Activated T-helper 2 cell treated with anti-CD3 and anti-CD28 coated beads, Interferon-gamma antibody, Interleukin-2, Interleukin-4, amounts not matched to agents 10 μg/mL and 5 μg/mL and 100 μg/mL, durations not matched to agents 14 hours and 24 hours and 36 hours (primary cell): ENCODE results near the gene ZC3H18. TPM values are rescaled to one million over a fixed set of nuclear protein-coding genes. Genes with fewer than 3 reads are reported as not detected.

Source experiments
- DNase-seq: peaks from one replicate; pipeline ENCODE4 v3.0.0; 2021; ENCODE audit warnings: low spot score
- H3K27ac Mint-ChIP-seq: one replicate; pipeline ENCODE4 v1.8.0; 2021; ENCODE audit warnings: mixed read lengths
- H3K27me3 Mint-ChIP-seq: one replicate; pipeline ENCODE4 v1.8.0; 2021; ENCODE audit warnings: low read depth, mixed read lengths
- H3K36me3 Mint-ChIP-seq: one replicate; pipeline ENCODE4 v1.8.0; 2021; ENCODE audit warnings: low read depth, mixed read lengths
- H3K4me1 Mint-ChIP-seq: one replicate; pipeline ENCODE4 v1.8.0; 2021; ENCODE audit warnings: low read depth, mixed read lengths
- H3K4me3 Mint-ChIP-seq: one replicate; pipeline ENCODE4 v1.8.0; 2021; ENCODE audit warnings: low read depth, mild to moderate bottlenecking, moderate library complexity, mixed read lengths
- H3K9me3 Mint-ChIP-seq: one replicate; pipeline ENCODE4 v1.8.0; 2021; ENCODE audit warnings: mixed read lengths
- intact Hi-C: fragments of 100-400 bp; cut with micrococcal nuclease; formaldehyde crosslinking; loops from one replicate; pipeline ENCODE4 v1.15.1; 2023
- total RNA-seq: library from RNA; stranded (reverse); gene quantifications from 2 replicates; pipeline ENCODE4 v1.2.3, GENCODE V29; 2022

Gene ZC3H18
- 93.9 and 101 TPM in 2 replicates for total RNA-seq

- peak; percentile 94 for DNase-seq
- peaks cover 23% of the 10 kb centered on the region for H3K36me3 Mint-ChIP-seq
- H3K27ac Mint-ChIP-seq: peak within 1 kb of the TSS; percentile 87
- no peaks in the 10 kb centered on the region for H3K27me3 Mint-ChIP-seq
- H3K4me1 Mint-ChIP-seq: peaks cover 27% of the 10 kb centered on the region
- peak within 1 kb of the TSS; percentile 89 for H3K4me3 Mint-ChIP-seq
- intact Hi-C loops: loop anchor here (5.0 to 10.0 kb wide), 2 partner anchors 132 to 215 kb away; partner anchors contain the start of gene PIEZO1
- no peaks in the 10 kb centered on the region for H3K9me3 Mint-ChIP-seq
Measured at GRCh38 chr16:88569985-88570690, at the start of gene ZC3H18. TSS of gene ZC3H18 (plus strand) at chr16:88570403. CDS start at chr16:88577124, 6,721 bp downstream.

DNA sequence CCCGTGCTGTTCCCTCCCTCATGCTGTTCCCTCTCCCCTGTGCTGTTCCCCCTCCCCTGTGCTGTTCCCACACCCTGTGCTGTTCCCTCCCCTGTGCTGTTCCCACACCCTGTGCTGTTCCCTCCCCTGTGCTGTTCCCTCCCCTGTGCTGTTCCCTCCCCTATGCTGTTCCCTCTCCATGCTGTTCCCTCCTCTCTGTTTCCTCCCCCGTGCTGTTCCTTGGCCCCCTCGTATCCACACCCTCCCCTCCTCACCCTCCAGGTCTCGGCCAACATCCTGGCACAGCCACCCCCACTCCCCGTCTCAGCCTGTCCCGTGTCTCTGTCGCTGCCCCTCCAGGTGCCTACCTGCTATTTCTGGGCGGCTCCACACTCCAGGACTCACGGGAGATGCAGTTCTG is 48.5 kb upstream of the ZC3H18 start:
- peaks cover 3% of the 10 kb centered on the region for H3K36me3 Mint-ChIP-seq
- no peak overlapping the region for H3K27ac Mint-ChIP-seq
- peaks cover 17% of the 10 kb centered on the region for H3K9me3 Mint-ChIP-seq
- DNase-seq: no peak
- H3K4me3 Mint-ChIP-seq: no peak overlapping the region
- H3K27me3 Mint-ChIP-seq: no peaks in the 10 kb centered on the region
- intact Hi-C loops: no loop called here
- no peaks in the 10 kb centered on the region for H3K4me1 Mint-ChIP-seq

DNA sequence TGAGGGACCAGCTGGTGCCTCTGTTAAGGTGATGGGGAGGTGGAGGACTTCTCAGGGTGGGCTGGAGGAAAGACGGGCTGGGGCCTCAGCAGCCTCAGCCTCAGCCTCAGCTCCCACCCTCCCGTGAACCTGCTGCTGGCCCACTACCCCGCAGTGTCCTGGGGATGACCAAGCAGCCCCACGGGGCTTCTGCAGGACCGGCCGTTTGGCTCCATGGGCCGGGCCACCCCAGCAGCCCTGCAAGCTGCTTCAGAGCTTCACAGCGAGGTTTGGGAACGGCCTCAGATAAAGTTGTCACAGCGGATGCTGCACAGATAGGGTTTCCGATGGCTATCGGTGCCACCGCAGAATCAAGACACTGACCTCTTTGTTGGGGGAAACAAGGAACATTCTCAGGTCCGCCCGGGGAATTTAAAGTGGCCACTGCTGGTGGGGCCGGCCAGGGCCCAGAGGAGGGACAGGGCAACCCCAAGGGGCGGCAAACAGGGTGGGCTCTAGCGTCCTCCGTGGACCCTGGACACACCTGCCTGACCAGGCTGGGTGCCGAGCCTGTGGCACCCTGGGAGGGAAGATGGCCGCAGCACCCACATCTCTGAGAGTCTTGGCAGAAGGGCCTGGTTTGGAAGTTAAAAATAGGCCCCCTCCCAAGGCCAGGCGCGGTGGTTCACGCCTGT is 47.8 kb upstream of the ZC3H18 start:
- DNase-seq: no peak
- no peak overlapping the region for H3K4me3 Mint-ChIP-seq
- no peaks in the 10 kb centered on the region for H3K4me1 Mint-ChIP-seq
- H3K27me3 Mint-ChIP-seq: no peaks in the 10 kb centered on the region
- H3K36me3 Mint-ChIP-seq: peaks cover 3% of the 10 kb centered on the region
- peaks cover 17% of the 10 kb centered on the region for H3K9me3 Mint-ChIP-seq
- intact Hi-C loops: no loop called here
- no peak overlapping the region for H3K27ac Mint-ChIP-seq

- no peaks in the 10 kb centered on the region for H3K27me3 Mint-ChIP-seq
- H3K27ac Mint-ChIP-seq: no peak overlapping the region
Measured at GRCh38 chr16:88523309-88524161, 46.7 kb upstream of the ZC3H18 start.

DNA sequence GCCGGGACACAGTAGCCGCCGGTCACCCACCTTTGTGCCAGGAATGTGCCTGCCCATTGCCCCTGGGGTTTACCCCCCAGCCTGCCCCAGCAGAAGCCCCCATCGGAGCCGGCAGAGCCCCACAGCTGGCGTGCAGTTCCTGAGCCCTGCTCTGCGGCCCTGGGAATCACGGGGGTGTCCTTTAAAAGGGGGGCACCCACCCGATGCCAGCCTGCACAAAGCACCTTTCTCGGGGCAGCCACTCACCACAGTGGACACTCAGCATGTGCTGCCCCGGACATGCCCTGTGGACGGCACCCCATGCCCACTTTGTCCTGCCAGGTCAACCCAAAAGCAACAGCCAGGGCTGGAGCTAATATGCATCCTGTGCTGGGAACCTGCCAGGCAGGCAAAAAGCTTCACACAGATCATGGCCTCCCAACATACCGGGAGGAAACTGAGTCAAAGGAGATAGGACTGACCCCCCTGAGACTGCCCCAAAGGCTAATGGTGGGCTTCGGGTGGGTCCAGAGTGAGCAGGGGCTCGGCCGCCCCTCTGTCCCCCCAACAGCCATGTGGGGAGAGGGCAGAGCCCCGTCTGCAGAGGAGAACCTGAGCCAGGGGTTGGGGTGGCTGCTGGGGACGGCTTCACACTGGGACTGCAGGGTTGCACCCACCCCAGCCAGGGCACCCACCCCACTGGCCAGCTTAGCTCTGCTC is 45.8 kb upstream of the ZC3H18 start:
- Mint-ChIP-seq H3K9me3 (peaks cover 6% of the 10 kb centered on the region), H3K4me1 (no peaks in the 10 kb centered on the region), H3K36me3 (no peaks in the 10 kb centered on the region), H3K4me3 (no peak overlapping the region), H3K27me3 (no peaks in the 10 kb centered on the region), H3K27ac (no peak overlapping the region)
- intact Hi-C loops: no loop called here
- DNase-seq: no peak

More at GRCh38 chr16:88523309-88524161, 46.7 kb upstream of the ZC3H18 start:
- intact Hi-C loops: no loop called here
- H3K9me3 Mint-ChIP-seq: peaks cover 13% of the 10 kb centered on the region
- no peaks in the 10 kb centered on the region for H3K4me1 Mint-ChIP-seq
- DNase-seq: no peak
- H3K4me3 Mint-ChIP-seq: no peak overlapping the region
- H3K36me3 Mint-ChIP-seq: no peaks in the 10 kb centered on the region

DNA sequence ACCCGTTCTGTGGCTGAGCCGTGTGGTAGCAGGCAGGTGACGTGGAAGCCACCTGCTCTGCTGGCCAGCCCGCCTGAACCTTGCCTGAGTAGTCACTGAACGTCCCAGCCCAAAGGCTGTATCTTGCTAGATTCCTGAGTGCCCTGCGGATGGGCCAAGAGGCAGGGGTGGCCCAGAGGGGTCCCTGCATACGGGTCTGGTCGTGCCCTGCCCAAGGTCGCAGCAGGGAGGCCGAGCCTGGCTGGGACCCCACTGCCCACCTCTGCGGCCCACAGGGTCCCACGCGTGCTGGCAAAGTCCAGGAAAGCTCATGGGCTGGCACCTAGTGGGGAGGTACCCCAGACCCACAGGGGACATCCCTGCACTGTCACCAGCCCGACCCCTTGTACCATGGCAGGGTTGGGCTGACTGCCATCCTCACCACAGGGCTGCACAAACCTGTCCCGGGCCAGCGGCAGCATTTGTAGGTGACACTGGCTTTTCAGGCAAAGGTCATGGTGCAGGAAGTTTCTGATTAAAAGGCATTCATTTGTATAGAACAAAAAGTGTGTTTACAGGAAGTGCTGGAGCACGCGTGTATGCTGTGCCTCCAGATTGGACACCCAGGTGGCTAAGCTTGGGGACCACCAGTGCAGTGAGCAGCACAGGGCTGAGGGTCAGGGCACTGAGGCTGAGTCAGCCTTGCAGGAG is 45.1 kb upstream of the ZC3H18 start:
- Mint-ChIP-seq H3K4me3 (no peak overlapping the region), H3K27me3 (no peaks in the 10 kb centered on the region), H3K27ac (no peak overlapping the region), H3K4me1 (no peaks in the 10 kb centered on the region), H3K9me3 (peaks cover 2% of the 10 kb centered on the region), H3K36me3 (no peaks in the 10 kb centered on the region)
- intact Hi-C loops: no loop called here
- DNase-seq: no peak

DNA sequence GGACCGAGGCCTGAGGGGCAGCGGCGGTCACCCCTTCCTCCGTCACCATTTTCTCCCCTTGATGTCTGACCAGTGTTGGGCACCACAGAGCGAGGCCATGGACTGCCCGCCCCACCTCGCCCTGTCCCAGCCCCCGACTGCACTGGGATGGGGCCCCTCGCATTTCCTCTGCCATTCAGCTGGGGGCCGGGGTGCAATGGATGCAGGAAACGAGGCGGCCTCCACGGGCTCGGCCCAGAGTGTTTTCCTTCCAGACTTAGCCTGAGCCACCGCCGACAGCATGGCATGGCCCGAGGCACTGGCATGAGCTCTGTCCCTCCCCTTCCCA is 44.6 kb upstream of the ZC3H18 start:
- DNase-seq: no peak
- H3K4me1 Mint-ChIP-seq: no peaks in the 10 kb centered on the region
- intact Hi-C loops: no loop called here
- no peak overlapping the region for H3K27ac Mint-ChIP-seq
- no peaks in the 10 kb centered on the region for H3K9me3 Mint-ChIP-seq
- H3K36me3 Mint-ChIP-seq: no peaks in the 10 kb centered on the region
- H3K4me3 Mint-ChIP-seq: no peak overlapping the region
- H3K27me3 Mint-ChIP-seq: no peaks in the 10 kb centered on the region

DNA sequence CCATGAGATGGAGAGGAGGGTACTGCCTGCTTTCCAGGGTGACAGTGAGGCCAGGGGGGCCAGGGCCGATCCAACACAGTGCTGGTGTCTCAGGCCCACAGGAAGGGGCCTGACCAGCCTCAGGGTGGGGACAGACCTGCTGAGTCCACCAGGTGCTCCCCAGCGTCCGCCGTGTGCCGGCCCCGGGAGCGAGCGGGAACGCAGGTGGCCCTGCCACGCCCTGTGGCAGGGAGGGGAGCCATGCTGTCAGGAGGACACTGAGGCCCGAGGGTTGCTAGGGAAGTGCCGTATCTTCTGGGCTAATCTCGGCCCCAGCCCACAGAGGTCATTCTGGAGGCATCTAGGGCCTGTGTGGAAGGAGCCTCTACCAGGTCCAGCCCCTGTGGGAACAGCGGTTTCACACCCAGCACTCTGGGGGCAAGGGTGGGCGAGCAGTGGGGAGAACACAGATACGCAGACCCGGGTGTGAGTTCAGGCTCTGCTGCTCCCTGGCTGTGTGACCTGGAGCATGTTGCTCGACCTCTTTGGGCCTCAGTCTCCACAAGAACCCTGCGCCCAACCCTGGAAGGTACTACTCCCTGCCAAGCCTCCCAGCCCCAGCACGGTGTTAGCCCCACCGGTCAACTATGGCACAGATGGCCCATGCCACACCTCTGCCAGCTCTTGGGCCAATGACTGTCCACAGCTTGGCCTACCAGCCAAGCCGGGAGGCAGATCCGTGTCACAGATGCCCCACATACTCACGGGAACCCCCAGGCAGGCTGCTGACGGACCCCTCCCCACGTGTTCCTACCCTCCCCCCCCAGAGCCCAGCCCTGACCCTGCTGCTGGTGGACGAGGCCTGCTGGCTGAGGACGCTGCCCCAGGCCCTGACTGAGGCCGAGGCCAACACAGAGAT is 43.9 kb upstream of the ZC3H18 start:
- H3K27me3 Mint-ChIP-seq: no peaks in the 10 kb centered on the region
- no peaks in the 10 kb centered on the region for H3K4me1 Mint-ChIP-seq
- intact Hi-C loops: no loop called here
- H3K36me3 Mint-ChIP-seq: no peaks in the 10 kb centered on the region
- H3K9me3 Mint-ChIP-seq: no peaks in the 10 kb centered on the region
- H3K4me3 Mint-ChIP-seq: no peak overlapping the region
- no peak for DNase-seq
- H3K27ac Mint-ChIP-seq: no peak overlapping the region

DNA sequence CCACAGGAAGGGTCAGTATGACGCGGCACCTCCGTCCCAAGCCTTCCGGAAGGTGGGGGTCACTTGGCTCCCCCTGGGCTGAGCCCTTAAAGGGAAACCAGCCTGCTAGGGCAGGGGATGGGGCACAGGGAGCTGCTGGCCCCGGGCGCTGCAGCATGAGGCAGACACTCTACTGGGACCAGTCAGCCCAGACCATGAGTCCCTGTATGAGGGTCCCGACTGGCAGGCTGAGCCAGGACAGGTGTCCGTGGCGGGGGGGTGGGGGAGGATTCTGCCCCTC is 43.4 kb upstream of the ZC3H18 start:
- H3K9me3 Mint-ChIP-seq: no peaks in the 10 kb centered on the region
- intact Hi-C loops: loop anchor here (1.0 kb wide), 1 partner anchor 84 kb away; no protein-coding TSS in a partner anchor
- H3K27me3 Mint-ChIP-seq: no peaks in the 10 kb centered on the region
- no peak overlapping the region for H3K27ac Mint-ChIP-seq
- no peaks in the 10 kb centered on the region for H3K36me3 Mint-ChIP-seq
- no peak overlapping the region for H3K4me3 Mint-ChIP-seq
- H3K4me1 Mint-ChIP-seq: no peaks in the 10 kb centered on the region
- DNase-seq: no peak

DNA sequence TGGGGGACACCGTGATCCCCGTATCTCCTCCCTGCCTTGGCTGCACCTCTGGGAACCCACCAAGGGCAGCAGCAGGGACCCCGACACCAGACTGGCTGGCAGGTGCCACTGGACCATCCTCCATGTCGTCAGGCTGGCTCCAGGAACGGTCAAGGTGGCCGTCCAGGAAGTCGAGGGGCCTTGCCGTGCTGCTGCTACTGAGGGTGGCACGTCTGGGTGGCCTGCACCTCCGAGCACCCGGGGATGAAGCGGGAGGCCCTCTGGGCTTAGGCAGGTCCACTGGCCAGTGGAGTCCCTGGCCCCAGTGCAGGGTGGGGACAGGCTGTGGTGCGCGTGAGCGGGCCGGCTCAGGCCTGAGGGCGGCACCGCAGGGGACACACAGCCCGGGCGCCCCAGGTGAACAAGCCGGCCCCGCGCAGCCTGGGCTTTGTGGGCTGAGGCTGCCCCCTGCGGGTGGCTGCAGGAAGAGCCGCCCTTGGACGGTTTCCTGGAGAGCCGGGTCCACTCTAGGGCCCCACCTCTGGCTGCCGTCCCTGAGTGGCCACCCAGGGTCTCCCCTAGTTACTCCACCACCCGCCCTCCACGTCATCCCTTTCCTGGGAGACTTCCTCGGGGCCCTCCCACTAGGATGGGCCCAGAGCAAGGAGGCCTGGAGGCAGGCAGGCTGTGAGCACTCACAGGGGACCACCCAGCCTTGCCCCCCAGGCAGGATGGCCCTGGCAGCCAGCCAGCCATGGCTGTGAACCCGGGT is 42.8 kb upstream of the ZC3H18 start:
- intact Hi-C loops: loop anchor here (1.0 kb wide), 1 partner anchor 84 kb away; no protein-coding TSS in a partner anchor
- H3K4me1 Mint-ChIP-seq: no peaks in the 10 kb centered on the region
- DNase-seq: peak; percentile 38
- H3K36me3 Mint-ChIP-seq: no peaks in the 10 kb centered on the region
- no peak overlapping the region for H3K4me3 Mint-ChIP-seq
- H3K9me3 Mint-ChIP-seq: no peaks in the 10 kb centered on the region
- H3K27me3 Mint-ChIP-seq: no peaks in the 10 kb centered on the region
- no peak overlapping the region for H3K27ac Mint-ChIP-seq
